ENCODE results near the gene VSIG2.

Gene VSIG2

DNA sequence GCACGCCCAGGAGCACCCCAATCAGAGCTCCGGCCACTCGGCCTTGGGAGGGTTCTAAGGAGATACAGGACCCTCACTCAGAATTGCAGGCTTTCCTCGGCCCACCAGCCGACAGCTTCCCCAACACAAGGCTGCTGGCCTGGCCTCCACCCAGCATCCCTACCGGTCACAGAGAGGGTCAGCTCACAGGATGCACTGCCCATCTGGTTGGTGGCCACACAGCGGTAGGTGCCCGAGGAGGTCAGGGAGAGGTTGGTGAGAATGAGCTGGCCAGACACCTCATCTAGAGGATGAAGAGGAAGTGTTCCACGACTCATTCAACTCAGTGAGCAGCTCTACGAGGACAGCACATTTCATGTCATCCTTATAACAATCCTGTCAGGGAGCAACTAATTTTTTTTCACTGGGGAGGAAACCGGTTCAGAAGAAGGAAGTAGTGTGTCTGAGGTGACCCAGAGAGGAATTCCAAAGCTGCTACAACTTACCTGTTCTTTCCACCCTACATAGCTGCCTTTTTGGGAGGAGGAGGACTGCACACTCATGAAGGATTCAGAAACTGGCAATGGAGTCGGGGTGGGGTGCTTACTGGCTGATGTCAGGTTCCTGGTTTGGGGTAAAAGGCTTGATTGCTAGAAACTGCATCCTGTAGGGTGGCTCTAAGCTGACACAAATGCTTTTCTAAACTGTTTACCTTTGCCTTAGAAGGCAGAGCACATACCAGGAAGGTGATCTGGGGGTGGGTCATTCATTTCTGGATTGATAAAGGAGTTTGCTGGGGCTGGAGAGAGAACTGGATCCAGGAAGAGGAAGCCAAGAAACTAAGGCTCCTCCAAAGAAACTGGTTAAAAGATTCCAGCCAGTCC is 3.3 kb downstream of the VSIG2 start:
- DNase-seq (ENCODE audit: low spot score) = no peak

DNA sequence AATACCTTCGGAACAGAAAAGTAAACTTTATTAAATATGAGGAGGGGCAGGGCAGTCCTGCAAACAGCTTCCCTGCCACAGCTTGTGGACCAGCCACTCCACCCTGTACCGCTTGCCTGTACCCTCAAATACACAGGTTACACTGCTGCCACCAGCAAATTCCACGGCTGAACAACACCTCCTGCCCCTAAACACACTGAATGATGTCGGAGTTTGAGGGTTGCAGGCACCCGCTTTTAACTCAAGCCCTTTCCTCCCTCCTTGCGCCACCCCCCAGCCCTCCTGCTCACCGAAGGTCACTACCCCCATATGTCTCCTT is 4.0 kb downstream of the VSIG2 start:
- DNase-seq (ENCODE audit: low spot score) = no peak

DNA sequence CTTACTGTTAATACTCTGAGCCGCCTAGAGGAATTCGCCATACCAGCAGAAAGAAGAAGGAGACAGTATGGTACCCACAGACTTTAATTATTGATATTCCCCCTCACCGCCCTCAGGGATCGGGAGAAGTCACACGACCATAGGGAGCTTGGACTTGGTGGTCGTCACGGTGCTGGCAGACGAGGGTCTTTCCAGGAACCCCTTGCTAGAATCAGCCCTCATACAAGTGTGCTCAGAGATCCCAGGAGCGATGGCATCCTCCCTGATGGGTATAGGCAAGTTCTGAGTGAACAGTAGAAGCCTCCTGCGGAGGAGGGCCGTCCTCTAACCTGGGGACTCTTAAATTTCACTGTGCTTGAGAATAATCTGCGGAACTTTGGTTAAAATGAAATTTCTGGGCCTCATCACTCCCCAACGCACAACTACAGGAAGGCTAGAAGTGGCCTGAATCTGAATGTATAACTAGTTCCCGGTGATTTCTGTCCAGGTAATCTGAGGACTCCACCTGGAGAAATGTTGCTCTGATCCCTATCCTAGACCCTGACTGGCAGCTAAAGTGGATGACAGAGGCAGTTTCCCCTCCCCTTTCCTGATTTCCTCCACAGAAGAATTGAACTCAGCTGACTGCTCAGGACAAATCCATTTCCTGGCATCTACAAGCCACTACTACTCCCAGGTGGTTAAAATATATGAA is 4.5 kb downstream of the VSIG2 start:
- no peak for DNase-seq (ENCODE audit: low spot score)

DNA sequence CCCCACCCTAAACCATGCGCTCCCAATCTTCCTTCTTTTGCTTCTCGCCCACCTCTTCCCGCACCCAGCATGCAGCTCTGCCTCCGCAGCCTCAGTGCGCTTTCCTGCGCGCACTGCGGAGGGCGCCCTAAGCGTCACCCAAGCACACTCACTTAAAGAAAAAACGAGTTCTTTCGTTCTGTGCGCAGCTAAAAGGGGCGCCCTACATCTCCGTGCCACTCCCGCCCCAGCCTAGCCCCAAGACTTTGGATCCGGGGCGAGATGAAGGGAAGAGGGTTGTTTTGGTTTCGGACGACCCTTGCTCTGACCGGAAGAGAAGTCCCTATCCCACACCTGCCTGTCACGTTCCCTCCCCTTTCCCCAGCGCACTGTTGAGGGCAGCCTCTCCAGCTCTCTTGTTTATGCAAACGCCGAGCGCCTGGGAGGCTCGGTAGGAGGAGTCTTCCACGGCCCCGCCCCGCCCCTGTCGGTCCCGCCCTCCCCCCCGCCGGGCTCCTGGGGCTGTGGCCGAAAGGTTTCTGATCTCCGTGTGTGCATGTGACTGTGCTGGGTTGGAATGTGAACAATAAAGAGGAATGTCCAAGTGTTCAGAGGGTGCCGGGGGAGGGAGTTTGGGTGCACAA is 5.3 kb downstream of the VSIG2 start:
- DNase-seq (ENCODE audit: low spot score) = peak; percentile 94

DNA sequence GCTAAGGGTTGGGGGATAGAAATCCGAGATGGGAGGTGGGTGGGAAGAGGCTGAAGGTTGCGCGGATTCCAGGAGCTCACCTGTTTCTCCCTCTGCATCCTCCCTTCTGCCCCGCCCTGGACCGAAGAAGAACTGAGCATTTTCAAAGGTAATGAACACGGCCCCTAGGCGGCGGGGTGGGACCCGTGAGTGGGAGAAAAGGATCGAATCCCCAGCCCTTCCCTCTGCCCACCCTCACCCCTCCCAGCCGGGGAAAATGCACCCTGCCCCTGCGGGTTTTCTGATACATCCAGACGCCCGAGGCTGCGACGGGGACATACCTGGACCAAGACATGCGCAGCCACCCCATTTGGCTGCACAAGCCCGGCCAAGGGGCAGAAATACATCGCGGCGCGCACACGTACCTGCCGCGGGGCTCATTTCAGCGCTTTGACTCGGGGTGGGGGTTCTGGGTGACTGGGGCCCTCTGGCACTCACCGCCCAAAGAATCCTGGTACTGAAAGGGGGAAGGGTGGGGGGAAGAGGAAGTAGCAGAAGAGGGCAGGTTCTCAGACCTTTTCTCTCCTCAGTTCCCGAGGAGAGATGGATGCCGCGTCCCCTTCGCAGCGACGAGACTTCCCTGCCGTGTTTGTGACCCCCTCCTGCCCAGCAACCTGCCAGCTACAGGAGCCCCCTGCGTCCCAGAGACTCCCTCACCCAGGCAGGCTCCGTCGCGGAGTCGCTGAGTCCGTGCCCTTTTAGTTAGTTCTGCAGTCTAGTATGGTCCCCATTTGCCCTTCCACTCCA is 6.0 kb downstream of the VSIG2 start:
- peak; percentile 72 for DNase-seq (ENCODE audit: low spot score)

DNA sequence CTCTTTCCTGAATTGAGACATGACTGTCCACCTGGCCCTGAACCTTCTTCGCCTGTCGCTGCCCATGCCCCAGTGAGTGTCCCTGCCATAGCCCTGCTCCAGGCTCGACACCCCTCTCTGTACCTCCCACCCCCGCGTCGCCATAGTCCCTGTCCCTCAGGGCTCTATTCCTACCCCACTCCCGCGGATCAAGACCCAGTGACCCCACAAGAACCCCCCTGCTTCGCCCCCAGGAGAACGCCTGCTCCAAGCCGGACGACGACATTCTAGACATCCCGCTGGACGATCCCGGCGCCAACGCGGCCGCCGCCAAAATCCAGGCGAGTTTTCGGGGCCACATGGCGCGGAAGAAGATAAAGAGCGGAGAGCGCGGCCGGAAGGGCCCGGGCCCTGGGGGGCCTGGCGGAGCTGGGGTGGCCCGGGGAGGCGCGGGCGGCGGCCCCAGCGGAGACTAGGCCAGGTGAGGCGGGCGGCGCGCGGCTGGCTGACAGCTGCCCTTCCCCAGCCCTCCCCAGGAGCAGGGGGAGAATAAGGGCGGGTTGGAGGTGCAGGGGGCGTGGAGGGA is 6.7 kb downstream of the VSIG2 start:
- DNase-seq (ENCODE audit: low spot score) = no peak

DNA sequence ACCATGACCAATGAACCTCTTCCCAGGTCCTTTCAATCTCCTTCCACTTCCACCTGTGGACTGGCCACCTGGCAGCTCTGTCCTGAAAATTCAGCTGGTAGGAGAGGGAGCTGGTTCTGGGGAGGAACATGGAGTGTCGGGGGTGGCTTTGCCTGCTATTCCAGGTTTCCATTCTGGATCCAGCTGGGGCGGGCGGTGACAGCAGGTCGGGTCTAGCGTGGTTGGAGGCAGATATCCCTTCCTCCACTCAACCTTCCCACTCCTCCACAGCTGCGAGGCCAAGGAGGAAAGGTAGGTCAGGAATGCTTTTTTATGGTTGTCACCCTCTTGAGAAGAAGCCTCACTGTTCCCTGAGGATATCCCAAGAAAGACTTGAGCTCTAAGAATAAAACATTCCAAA is 9.0 kb downstream of the VSIG2 start:
- DNase-seq (ENCODE audit: low spot score) = no peak

DNA sequence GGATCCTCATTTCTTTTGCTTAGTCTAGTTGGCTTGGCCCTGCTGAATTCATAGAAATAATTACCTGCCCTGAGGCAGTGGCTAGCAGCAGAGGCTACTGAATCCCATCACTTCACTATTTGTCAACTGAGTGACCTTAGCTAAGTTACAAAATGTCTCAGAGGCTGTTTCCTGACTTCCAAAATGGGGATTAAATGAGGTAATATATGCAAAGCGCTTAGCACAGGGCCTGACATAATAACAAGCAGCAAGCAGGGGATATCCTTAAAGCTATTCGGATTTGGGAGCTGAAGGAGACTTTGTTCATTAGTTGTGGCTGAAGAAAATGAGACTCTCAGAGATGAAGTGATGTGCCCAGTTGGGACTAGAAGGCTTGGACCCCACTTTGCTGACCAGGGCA is 9.5 kb downstream of the VSIG2 start:
- no peak for DNase-seq (ENCODE audit: low spot score)

DNA sequence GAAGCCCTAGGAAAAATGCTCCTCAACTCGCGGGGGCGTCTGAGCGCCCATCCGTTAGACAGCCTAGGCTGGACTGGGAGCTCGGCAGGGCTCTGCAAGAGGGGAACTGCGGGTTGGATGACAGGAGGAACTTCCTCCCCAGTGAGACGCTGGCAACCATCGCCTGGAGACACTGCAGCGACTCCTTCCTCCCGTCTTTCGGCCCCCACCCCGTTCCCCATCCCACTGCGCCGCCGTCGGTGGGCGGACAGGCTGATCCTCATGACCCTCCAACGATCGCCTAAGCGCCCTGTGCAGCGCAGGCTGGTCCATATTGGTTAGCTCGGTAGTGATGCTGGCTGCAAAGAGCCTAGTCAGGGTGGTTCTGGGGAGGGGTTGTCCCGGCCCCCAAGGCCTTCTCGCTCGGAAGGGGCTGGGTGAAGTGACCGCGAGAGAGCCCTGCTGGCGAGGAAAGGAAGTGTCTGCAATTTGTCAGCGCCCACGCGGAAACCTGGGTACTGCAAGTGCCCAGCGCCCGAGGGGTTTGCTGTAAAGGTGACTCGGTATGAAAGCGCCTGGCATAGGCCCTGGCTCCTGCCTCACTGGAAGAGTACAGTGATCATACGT is 11.7 kb downstream of the VSIG2 start:
- peak; percentile 65 for DNase-seq (ENCODE audit: low spot score)

DNA sequence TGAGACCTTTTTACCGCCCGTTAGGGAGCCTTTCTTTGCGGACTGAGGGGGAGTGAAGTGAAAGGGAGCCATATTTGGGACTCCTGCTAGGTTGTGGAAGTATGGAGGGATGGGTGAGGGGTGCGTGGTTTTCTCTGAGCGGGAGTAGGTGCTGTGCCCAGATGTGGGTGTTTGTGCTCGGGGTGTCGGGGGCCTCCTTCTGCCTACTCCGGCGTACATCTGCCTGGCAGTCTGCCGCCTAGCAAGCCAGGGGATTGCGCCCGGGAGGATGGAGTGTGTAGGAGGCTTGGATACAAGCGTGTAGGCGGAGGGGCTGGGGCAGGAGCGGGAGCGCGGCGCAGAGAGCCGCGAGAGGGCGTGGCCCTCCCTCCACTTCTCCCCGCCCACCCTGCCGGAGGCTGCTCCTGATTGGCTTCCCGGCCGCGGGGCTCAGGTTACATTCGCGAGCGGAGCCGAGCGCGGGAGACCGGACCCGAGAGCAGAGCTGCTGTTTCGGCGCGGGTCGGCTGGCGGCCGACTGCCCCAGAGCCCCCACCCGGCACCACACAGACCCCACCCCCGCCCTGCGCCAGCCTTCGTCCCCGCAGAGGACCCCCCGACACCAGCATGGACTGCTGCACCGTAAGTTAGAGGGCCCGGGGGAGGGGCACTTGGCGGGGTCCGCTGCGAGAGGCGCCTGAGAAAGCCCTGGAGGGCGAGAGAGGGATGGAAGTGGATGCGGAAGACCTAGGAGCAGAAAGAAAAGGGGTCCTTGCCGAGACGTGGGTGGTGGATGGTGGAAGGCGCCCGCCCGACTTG is 12.4 kb downstream of the VSIG2 start, which contains the start of gene NRGN:
TSS of gene NRGN (plus strand) at position 464 of the 798 bp plus-strand sequence. CDS start at position 607, 143 bp downstream.
- peak; percentile 93 for DNase-seq (ENCODE audit: low spot score)

DNA sequence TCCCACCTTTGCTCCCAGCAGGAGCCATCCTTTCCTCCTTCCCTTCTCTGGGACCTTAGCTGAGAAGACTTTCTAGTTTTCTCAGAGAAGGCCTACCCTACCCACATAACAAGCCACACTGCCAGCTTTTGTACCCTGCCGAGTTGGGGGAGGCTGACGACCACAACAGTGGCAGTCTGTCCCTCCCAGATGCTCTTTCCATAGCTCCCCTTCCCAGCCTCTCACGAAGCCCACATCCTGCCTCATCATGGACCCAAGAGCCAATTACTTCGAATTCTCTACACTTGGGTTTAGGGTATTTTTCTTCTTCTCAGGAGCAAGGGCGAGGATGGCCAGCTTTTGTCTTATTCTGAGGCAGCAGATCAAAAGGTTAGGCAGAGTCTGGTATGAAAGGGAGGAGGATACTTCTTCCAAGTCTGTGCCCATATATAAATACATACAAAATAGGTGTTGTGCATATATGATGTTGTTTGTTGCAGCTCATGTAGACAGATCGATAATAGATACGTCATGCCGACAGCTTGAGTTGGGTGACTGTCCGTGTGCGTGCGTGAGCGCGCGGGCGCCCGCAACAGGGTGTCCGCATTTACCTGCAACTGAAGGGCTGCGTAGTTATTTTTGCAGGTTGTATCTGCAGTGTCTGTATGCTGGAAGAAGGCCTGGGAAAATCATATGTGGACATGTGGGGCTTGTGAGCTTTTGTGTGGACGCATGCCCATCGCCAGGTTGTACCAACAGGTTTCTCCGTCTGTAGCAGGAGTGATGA is 13.2 kb downstream of the VSIG2 start:
- no peak for DNase-seq (ENCODE audit: low spot score)

DNA sequence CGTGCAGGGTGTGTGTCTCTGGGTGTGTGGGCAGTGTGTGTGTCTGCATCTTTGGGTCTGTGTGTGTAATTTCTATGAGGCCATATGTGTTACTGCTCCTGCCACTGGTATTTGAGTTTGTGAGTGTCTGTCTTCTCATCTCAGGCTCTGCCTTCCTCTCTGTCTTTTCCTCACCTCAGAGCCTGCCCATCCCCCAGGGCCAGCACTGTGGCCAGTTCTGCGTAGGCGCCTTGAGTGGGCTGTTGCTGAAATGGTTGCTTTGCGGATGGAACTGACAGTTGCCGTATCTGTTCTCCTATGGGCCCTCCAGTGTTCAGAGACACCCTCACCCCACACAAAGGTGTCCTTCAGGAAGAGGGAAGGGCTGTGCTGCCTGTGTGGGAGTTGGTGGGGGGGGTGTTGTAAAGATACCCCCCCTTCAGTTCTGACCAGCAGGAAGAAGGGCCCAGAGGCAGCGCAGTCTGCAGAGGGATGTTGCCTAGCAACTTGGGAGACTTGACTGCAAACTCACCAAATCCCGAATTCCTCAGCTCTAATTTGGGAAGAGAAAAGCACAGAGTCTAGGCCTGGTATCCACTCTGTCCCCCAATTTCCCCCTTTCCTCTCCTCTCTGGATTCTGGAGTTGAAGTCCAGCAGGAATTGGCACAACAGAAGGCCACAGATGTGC is 14.3 kb downstream of the VSIG2 start:
- DNase-seq (ENCODE audit: low spot score) = no peak

DNA sequence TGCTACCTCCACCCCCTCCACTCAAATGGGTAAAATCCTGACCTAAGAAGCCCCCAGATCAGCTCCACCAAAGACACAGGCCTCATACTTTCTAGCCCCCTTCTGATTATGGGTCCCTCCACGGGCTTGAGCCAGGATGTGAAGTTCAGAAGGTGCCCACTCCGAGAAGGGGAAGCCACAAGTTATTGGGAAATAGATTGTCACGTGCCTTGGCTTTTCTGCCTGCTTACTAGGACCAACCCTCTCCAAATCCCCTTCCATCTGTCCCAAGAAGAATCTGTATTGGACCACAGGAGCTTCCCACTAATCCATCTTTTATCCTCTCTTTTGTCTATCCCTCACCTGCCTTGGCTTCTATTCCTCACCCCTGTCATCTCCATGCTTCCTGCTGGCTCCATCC is 15.3 kb downstream of the VSIG2 start:
- no peak for DNase-seq (ENCODE audit: low spot score)

DNA sequence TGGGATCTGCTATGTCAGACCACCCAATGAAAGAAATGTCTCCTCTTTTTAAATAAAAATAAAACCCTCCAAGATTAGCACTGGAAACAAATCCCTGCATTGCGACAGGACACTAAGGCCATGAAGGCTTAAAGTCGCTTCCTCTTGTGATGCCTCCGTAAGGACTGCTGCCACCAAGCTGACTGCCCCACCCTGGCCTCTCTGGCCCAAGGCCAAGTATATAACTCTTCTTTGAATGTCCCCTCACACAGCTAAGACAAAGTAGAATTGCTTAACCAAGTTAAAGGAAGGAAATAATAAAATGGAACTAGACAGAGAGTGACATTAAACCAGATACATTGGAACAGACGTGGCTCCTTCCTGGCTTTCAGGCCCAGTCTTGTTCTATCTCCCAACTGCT is 19.8 kb downstream of the VSIG2 start:
- DNase-seq (ENCODE audit: low spot score) = no peak

DNA sequence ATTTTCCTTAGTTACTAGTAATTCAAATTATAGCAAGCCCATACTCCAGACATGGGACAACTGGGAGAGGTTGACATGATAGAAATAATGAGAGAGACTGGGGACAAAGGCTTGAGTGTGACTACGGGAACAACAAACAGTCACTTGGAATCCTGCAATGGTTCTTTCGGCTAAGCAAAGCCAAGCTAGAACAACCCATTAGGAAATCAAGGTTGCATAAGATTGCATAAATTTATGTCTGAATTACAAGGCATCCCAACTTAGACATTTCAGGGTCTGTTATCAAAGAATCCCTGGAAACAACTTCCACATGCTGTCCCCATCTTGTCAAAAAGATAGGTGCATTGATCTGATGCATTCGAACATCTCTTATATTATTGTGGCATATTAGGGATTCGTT is 22.5 kb downstream of the VSIG2 start:
- no peak for DNase-seq (ENCODE audit: low spot score)

DNA sequence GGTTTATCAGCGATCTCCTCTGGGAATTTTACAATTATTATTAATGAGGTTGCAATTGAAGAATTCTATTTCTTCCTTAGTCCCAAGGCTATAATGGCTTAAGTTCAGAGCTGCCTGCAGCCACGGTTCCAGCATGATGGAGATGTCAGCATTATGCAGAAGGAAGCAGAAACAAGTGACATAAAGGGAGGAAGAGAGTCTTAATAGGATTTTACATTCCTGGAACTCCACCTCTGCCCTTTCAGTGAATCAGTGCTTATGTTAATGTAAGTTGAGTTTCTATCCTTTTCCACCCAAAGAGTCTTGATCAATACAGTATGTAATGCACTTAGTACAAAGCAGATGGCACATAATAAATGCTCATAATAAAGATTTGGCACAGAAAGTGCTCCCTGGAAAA is 23.9 kb downstream of the VSIG2 start:
- DNase-seq (ENCODE audit: low spot score) = no peak

DNA sequence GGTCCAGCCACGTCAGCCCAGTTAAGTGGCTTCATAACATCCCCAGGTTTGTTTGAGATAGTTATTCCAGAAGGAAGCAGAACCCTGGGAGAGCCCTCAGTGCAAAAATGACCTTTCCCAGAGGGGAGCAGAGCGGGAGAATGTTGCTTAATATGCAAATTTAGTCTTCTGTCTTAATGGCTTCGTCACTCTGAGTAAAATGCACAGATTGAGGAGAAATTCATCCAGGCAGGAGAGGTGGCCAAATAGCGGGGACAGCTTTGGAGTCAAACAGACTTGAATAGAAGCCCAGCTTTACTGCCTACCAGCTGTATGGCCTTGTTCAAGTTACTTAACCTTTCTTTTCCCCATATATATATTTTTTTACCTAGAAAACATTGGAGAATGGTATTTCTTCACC is 24.6 kb downstream of the VSIG2 start:
- DNase-seq (ENCODE audit: low spot score) = no peak

DNA sequence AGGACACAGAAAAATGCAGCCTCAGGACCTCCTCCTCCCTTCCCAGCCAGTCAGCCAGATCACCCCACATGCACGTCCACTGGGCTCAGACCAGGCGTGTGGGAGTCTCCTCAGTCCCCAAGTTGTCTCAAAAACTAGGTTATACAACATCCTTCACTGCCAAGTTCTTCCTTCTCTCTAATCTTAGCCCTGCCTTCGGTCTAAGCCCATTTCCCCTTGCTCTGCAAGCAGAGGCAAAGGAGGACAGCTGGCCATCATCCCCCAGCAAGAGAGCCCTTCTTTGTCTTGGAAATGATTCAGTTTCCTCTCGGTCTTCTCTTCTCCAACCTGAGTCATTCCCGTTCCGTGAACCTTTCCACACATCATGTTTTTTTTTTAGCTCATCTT is 26.3 kb downstream of the VSIG2 start:
- no peak for DNase-seq (ENCODE audit: low spot score)

DNA sequence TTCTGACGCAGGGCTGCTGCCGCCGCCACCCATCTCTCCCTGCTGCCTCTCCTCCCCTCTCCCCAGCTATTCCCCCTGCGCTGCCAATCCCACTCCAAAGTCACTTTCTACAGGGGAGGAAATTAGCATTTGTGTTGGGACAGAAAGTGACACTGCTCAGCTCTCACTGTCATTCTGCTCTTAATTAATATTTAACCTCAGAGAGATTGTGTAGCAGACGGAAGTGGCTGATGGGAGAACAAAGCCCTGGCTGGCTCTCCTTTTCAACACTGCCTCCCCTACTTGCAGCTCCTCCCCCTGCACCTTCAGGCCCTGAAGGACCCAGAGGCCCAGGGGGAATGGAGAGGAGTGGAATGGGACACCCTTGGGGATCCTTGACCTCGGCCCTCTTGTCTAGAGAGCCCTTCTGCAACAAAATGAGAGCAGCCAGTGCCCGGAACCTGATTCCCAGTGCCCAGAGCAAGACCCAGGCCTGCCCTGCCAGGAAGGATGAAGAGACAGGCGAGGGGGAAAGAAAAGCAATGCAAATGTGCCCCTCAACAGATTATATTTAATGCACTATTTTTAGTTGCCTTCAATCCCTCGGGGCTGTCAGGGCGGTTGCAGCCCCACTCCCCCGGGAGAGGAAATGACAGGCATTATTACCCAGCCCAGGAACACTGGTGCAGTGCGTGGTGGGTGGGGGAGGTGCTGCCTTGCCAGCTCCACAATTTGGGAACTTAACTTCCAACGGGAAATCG is 26.9 kb downstream of the VSIG2 start:
- DNase-seq (ENCODE audit: low spot score) = peak; percentile 57

Measured in germinal center (tissue), 1 donor.